Measurements from ENCODE around the gene HIC1. TPM values are rescaled to one million over a fixed set of nuclear protein-coding genes. Genes with fewer than 3 reads are reported as not detected.

Gene HIC1
- total RNA-seq, 2 donors from 2014 or later = 20.5 to 33.1 TPM

GRCh38 chr17:2022647-2023240, 32.2 kb upstream of the HIC1 start:
- Histone ChIP-seq H3K4me1 (replicated peaks) (no peaks in the 10 kb centered on the region), H3K27ac (no peak overlapping the region), H3K36me3 (no peaks in the 10 kb centered on the region), H3K9me3 (no peaks in the 10 kb centered on the region), H3K4me3 (no peak overlapping the region), H3K27me3 (replicated peaks; ENCODE audit: insufficient read depth) (no peaks in the 10 kb centered on the region)
- 91% methylated on average over 15 of the region's 15 CpGs for WGBS
- intact Hi-C loops (cut with DNase I) = no loop called here
- no peak for DNase-seq (ENCODE audit: low spot score)
- TF ChIP-seq POLR2A (IDR thresholded peaks at IDR 0.05) = no peak
- TF ChIP-seq POLR2AphosphoS5 (IDR thresholded peaks at IDR 0.05) = no peak
- no peak for TF ChIP-seq CTCF (IDR thresholded peaks at IDR 0.05)

- H3K9me3 ChIP-seq = no peaks in the 10 kb centered on the region
- no peaks in the 10 kb centered on the region for H3K27me3 ChIP-seq (replicated peaks; ENCODE audit: insufficient read depth)
- no peak overlapping the region for H3K27ac ChIP-seq
- TF ChIP-seq CTCF (IDR thresholded peaks at IDR 0.05) = no peak
- no peak for TF ChIP-seq POLR2AphosphoS5 (IDR thresholded peaks at IDR 0.05)
- no peak for TF ChIP-seq POLR2A (IDR thresholded peaks at IDR 0.05)
- intact Hi-C loops (cut with DNase I) = no loop called here
- peak overlapping the region in 1 of 2 donors; percentile 54 for H3K4me3 ChIP-seq
- no peaks in the 10 kb centered on the region for H3K4me1 ChIP-seq (replicated peaks)
- 81% methylated on average over 16 of the region's 16 CpGs for WGBS
- no peak for DNase-seq (ENCODE audit: low spot score)
- H3K36me3 ChIP-seq = no peaks in the 10 kb centered on the region
Observed at GRCh38 chr17:2023256-2023655, 31.6 kb upstream of the HIC1 start.

DNA sequence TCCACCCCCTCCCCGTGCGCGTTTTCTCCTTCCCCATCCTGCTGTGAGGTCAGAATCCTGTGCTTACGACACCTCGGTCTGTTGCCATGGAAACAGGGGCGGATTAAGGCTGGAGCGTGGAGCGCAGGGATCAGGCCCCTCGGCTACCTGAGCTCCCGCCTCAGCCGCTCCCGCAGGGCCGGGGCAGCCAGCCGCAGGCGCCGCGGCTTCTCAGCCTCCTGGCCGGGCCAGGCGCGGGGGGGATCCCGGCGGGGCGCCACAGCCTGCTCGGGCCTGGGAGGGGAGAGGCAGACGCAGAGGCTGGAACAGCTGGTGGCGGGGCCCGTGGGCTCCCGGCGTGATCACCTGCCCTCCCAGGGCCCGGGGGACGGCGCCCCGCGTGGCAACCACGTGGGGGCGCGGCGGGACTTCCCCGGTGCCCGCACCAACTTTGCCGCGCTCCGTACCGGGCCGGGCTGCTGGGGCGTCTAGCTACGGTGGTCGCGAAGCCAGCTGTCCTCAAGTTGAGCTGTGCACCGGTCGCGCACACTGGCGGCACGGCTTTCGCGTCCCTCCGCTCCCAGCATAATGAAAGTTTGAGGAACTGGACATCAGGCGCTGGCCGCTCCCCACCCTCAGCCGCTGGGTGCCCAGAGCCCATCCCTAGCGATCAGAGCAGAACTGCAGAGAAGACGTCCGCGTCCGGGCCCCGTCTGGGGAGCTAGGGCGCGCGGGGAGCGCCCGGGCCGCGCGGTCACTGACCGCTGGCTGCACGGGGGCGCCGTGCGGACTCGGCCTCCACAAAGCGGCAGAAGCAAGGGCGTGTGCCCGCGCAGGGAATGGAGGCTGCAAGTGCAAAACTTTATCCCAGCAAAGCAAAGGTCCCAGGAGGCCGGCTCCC, 31.0 kb upstream of the HIC1 start:
- H3K27me3 ChIP-seq (replicated peaks; ENCODE audit: insufficient read depth) = no peaks in the 10 kb centered on the region
- H3K9me3 ChIP-seq = no peaks in the 10 kb centered on the region
- DNase-seq (ENCODE audit: low spot score) = no peak
- TF ChIP-seq POLR2A (IDR thresholded peaks at IDR 0.05) (no peak), POLR2AphosphoS5 (IDR thresholded peaks at IDR 0.05) (no peak), CTCF (IDR thresholded peaks at IDR 0.05) (no peak)
- H3K4me1 ChIP-seq (replicated peaks) = no peaks in the 10 kb centered on the region
- H3K4me3 ChIP-seq = peak overlapping the region; percentile 54 to 66
- WGBS = under 1% methylated on average over 61 of the region's 85 CpGs
- H3K36me3 ChIP-seq = no peaks in the 10 kb centered on the region
- intact Hi-C loops (cut with DNase I) = no loop called here
- peak overlapping the region; percentile 1 to 6 for H3K27ac ChIP-seq

DNA sequence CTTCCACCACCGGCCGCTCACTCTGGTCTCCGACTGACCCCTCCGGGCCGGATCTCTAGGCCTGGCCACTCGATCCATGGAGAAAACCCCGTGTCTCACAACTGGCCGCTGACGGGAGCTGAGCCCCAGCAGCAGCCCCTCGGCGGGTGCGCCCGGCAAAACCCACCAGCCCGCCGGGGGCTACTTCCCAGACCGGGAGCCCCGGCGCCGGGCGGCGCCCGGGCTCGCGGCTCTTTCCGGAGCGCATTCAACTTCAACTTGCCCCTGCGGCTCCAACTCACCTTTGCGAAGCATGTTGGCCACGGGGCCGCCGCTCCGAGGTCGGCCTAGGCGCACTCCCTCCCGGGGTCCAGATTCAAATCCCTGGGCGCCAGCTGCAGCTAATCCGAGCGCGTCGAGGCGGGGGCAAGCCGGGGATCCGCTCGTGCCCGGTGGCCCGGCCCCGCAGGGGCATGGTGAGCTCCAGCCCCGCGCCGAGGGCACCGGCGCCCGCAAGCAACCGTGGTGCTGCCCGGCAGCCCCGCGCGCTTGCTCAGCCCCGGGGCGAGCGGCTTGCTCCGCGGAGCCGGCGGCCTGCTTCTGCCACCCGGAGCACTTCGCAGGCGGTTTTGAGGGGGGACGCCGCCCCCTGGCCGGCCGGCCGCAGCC, 30.2 kb upstream of the HIC1 start:
- WGBS = 1% methylated on average over 54 of the region's 73 CpGs
- H3K4me1 ChIP-seq (replicated peaks) = no peaks in the 10 kb centered on the region
- H3K4me3 ChIP-seq = peak overlapping the region; percentile 54 to 66
- no peak for TF ChIP-seq POLR2AphosphoS5 (IDR thresholded peaks at IDR 0.05)
- no peak for TF ChIP-seq POLR2A (IDR thresholded peaks at IDR 0.05)
- TF ChIP-seq CTCF (IDR thresholded peaks at IDR 0.05) = no peak
- H3K36me3 ChIP-seq = no peaks in the 10 kb centered on the region
- peak overlapping the region; percentile 36 to 72 for H3K27ac ChIP-seq
- no peaks in the 10 kb centered on the region for H3K27me3 ChIP-seq (replicated peaks; ENCODE audit: insufficient read depth)
- intact Hi-C loops (cut with DNase I) = no loop called here
- no peak for DNase-seq (ENCODE audit: low spot score)
- no peaks in the 10 kb centered on the region for H3K9me3 ChIP-seq
